ENCODE results near the gene TAOK2. TPM values are rescaled to one million over a fixed set of nuclear protein-coding genes. Genes with fewer than 3 reads are reported as not detected.

The TAOK2 gene
- total RNA-seq, 4 donors from 2014 or later = 38.4 to 62.1 (median 46.5) TPM

DNA sequence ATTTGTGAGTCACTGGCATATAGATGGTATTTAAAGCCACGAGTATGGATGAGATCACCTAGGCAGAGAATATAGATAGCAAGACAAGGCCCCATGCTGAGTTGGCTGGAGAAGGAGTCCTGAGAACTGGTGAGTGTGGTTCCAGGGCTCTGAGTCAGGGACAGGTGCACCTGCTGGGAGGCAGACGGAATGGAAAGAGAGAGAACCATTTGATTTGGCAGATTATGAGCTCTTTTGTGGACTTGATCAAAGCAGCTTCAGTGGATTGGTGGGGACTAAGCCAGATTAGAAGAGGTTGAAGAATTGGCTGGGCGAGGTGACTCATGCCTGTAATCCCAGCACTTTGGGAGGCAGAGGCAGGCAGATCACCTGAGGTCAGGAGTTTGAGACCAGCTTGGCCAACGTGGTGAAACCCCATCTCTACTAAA lies 45.1 kb downstream of the TAOK2 start:
- Histone ChIP-seq H3K4me3 (no peak overlapping the region), H3K4me1 (peaks cover 0 to 14% (median 4%) of the 10 kb centered on the region in 3 donors), H3K36me3 (no peaks in the 10 kb centered on the region), H3K9me3 (no peaks in the 10 kb centered on the region), H3K27me3 (no peaks in the 10 kb centered on the region), H3K27ac (no peak overlapping the region)
- 66 to 89% methylated on average over 3 to 4 of the region's 4 CpGs for WGBS, 2 donors (ENCODE audit: low coverage in 1 of 2)
- ATAC-seq = no peak
- TF ChIP-seq POLR2A (IDR thresholded peaks at IDR 0.05) = no peak
- no peak for TF ChIP-seq POLR2AphosphoS5 (IDR thresholded peaks at IDR 0.05)
- TF ChIP-seq, protein P1, sequence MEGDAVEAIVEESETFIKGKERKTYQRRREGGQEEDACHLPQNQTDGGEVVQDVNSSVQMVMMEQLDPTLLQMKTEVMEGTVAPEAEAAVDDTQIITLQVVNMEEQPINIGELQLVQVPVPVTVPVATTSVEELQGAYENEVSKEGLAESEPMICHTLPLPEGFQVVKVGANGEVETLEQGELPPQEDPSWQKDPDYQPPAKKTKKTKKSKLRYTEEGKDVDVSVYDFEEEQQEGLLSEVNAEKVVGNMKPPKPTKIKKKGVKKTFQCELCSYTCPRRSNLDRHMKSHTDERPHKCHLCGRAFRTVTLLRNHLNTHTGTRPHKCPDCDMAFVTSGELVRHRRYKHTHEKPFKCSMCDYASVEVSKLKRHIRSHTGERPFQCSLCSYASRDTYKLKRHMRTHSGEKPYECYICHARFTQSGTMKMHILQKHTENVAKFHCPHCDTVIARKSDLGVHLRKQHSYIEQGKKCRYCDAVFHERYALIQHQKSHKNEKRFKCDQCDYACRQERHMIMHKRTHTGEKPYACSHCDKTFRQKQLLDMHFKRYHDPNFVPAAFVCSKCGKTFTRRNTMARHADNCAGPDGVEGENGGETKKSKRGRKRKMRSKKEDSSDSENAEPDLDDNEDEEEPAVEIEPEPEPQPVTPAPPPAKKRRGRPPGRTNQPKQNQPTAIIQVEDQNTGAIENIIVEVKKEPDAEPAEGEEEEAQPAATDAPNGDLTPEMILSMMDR (IDR thresholded peaks at IDR 0.05) = no peak
- no peak for TF ChIP-seq EP300 (IDR thresholded peaks at IDR 0.05)

DNA sequence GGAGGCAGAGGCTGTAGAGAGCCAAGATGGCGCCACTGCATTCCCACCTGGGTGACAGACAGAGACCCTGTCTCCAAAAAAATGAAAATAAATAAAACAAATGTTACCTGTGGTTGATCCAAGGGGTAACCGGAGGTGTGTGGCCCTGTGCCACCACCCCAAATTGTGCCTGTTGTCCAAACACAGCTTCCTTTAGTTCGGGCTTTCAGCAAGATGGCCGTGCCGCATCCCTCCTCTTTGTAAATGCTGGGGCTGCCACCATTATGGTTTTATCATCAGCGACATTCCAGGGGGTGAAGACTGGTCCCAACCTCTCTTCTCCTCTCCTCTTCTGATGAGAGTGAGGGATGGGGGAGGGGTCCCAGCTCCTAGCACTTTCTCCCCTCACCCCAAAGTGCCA lies 49.2 kb downstream of the TAOK2 start, which contains the start of gene C16orf92:
Gene C16orf92, plus strand, starts transcription at position 312 of the 400 bp plus-strand sequence. CDS start 143 bp downstream, outside the sequence.
- Histone ChIP-seq H3K4me3 (no peak within 1 kb of the TSS), H3K4me1 (peaks cover 0 to 14% (median 4%) of the 10 kb centered on the region in 3 donors), H3K36me3 (no peaks in the 10 kb centered on the region), H3K9me3 (no peaks in the 10 kb centered on the region), H3K27ac (no peak within 1 kb of the TSS), H3K27me3 (peaks cover 38% of the 10 kb centered on the region)
- no peak for ATAC-seq
- TF ChIP-seq EP300 (IDR thresholded peaks at IDR 0.05) (no peak), POLR2A (IDR thresholded peaks at IDR 0.05) (no peak), POLR2AphosphoS5 (IDR thresholded peaks at IDR 0.05) (no peak)
- TF ChIP-seq, protein P1 (IDR thresholded peaks at IDR 0.05) = no peak
- WGBS, 2 donors (ENCODE audit: low coverage in 1 of 2) = 71 to 84% methylated on average over 1 to 6 of the region's 6 CpGs

DNA sequence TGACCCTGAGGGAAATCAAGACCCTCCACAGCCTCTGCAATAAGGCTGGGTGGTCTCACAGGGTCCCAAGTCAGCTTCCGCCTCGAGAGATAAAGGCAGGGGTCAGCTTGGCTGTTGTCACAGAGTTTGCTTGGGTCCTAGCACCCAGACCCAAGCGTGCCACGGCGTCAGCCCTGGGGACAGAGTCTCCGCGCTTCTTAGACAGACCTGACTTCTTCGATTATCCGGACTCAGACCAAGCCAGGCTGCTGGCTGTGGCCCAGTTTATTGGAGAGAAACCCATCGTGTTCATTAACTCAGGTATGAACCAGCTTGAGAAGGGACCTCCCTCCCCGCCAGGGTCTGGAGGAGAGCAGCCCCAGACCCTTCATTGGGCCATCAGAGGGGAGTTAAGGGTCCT lies 49.9 kb downstream of the TAOK2 start:
- no peaks in the 10 kb centered on the region for H3K36me3 ChIP-seq
- TF ChIP-seq POLR2A (IDR thresholded peaks at IDR 0.05) = no peak
- no peak for TF ChIP-seq EP300 (IDR thresholded peaks at IDR 0.05)
- no peak for TF ChIP-seq POLR2AphosphoS5 (IDR thresholded peaks at IDR 0.05)
- TF ChIP-seq, protein P1 (IDR thresholded peaks at IDR 0.05) = no peak
- no peak overlapping the region for H3K27ac ChIP-seq
- H3K4me3 ChIP-seq = no peak overlapping the region
- H3K9me3 ChIP-seq = no peaks in the 10 kb centered on the region
- H3K27me3 ChIP-seq = peaks cover 45% of the 10 kb centered on the region
- peaks cover 0 to 14% (median 4%) of the 10 kb centered on the region in 3 donors for H3K4me1 ChIP-seq
- WGBS, 2 donors (ENCODE audit: low coverage in 1 of 2) = 80% methylated on average over 5 of the region's 11 CpGs; no CpG with 5 or more reads in 1 of the 2 donors
- no peak for ATAC-seq

DNA sequence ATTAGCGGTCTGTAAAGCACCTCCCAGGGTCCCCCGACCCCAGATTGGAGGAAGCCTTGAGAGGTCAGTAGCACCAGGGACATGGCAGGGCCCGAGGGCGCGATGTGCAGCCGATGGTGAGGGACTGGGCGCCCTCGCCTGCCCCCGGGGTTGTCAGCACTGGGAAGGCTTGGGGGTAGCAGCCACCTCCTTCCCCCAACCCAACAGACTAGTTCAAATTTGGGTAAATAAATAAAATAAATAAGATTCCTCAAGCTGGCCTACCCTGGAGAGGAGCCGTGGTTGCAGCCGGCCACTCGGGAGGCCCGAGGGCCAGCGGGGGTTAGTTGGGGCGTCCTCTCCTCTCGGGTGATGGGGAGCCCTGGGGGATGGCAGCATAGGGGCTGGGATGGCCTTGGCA lies 50.8 kb downstream of the TAOK2 start:
- H3K9me3 ChIP-seq = no peaks in the 10 kb centered on the region
- H3K4me1 ChIP-seq = peaks cover 0 to 14% (median 4%) of the 10 kb centered on the region in 3 donors
- peaks cover 54% of the 10 kb centered on the region for H3K27me3 ChIP-seq
- H3K27ac ChIP-seq = no peak overlapping the region
- WGBS, 2 donors (ENCODE audit: low coverage in 1 of 2) = no CpG with 5 or more reads among the region's 16 CpGs
- no peaks in the 10 kb centered on the region for H3K36me3 ChIP-seq
- no peak for ATAC-seq
- TF ChIP-seq POLR2AphosphoS5 (IDR thresholded peaks at IDR 0.05) = no peak
- TF ChIP-seq, protein P1 (IDR thresholded peaks at IDR 0.05) = no peak
- no peak for TF ChIP-seq POLR2A (IDR thresholded peaks at IDR 0.05)
- TF ChIP-seq EP300 (IDR thresholded peaks at IDR 0.05) = no peak
- H3K4me3 ChIP-seq = no peak overlapping the region

DNA sequence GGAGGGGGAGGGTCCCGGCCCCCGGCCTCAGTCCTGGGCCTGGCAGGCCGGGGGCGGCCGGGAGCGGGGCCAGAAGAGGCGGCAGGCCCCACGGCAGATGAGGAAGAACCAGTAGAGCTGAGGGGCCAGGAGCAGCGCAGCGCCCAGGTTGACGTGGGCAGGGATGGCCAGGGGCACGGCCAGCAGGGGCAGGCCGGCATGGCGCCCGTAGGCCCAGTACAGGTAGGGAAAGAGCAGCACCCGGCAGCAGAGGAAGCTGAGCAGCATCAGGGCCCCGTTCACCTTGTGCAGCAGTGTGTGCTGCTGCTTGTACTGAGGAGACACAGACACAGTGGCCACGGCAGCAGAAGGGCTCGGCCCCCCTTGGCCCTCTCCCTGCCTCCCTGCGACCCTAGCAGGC lies 51.5 kb downstream of the TAOK2 start:
- WGBS, 2 donors (ENCODE audit: low coverage in 1 of 2) = 40 to 60% methylated on average over 2 of the region's 20 CpGs
- TF ChIP-seq, protein P1 (IDR thresholded peaks at IDR 0.05) = no peak
- TF ChIP-seq EP300 (IDR thresholded peaks at IDR 0.05) (no peak), POLR2A (IDR thresholded peaks at IDR 0.05) (no peak), POLR2AphosphoS5 (IDR thresholded peaks at IDR 0.05) (no peak)

More for the DNA sequence above, 51.5 kb downstream of the TAOK2 start:
- no peaks in the 10 kb centered on the region for H3K9me3 ChIP-seq
- no peaks in the 10 kb centered on the region for H3K36me3 ChIP-seq
- no peak for ATAC-seq
- H3K4me3 ChIP-seq = no peak overlapping the region
- H3K27ac ChIP-seq = no peak overlapping the region
- H3K27me3 ChIP-seq = peaks cover 61% of the 10 kb centered on the region
- H3K4me1 ChIP-seq = peaks cover 0 to 14% (median 4%) of the 10 kb centered on the region in 3 donors

Measured in gastroesophageal sphincter (tissue), 4 donors.